Stomach (tissue), 4 donors: Measurements from ENCODE around the gene B3GNT2.

Experiments
- CTCF ChIP-seq, 7 experiments: fragments of 450-650 bp in 4 of 7; fragments of 200-600 bp in 3 of 7; sonication (generic) in 3 of 7; IDR thresholded peaks; one replicate each; pipeline ENCODE4 v1.5.1; 2016 to 2019; ENCODE audit warnings: antibody characterized with exemption in 7 of 7, control low read depth in 2 of 7, mild to moderate bottlenecking in 1 of 7
- EP300 ChIP-seq: sonication (generic); formaldehyde crosslinking; IDR thresholded peaks from one replicate; pipeline ENCODE4 v1.6.1; 2017; ENCODE audit warnings: antibody characterized with exemption
- POLR2A ChIP-seq, 4 donors: fragments of 450-650 bp; IDR thresholded peaks; one replicate each; pipeline ENCODE4 v1.6.1; 2016; ENCODE audit warnings: antibody characterized with exemption in 4 of 4, control low read depth in 2 of 4, mild to moderate bottlenecking in 1 of 4, moderate library complexity in 1 of 4
- POLR2AphosphoS5 ChIP-seq, 3 donors: sonication (generic); formaldehyde crosslinking; IDR thresholded peaks; one replicate each; pipeline ENCODE4 v1.6.1; 2016; ENCODE audit warnings: antibody characterized with exemption in 3 of 3

- no peak for TF ChIP-seq CTCF (IDR thresholded peaks at IDR 0.05)
- TF ChIP-seq EP300: no peak
- TF ChIP-seq POLR2A (IDR thresholded peaks at IDR 0.05): no peak
- no peak for TF ChIP-seq POLR2AphosphoS5 (IDR thresholded peaks at IDR 0.05)
Measured at GRCh38 chr2:62163834-62164233, 32.1 kb upstream of the B3GNT2 start.
